ENCODE results near the gene TENT4B. TPM values are rescaled to one million over a fixed set of nuclear protein-coding genes. Genes with fewer than 3 reads are reported as not detected.

Gene TENT4B
- total RNA-seq, 1 donor from 2014 or later, result 6.5 TPM

Other genes starting within 250 kb of the TENT4B start
- 21.8 and 24.5 TPM in 2 replicates for gene CNEP1R1, start 128.1 kb upstream of the TENT4B start, total RNA-seq
- 25.7 and 26.2 TPM in 2 replicates for gene HEATR3, start 87.3 kb upstream of the TENT4B start, total RNA-seq
- gene ADCY7, start 113.2 kb downstream of the TENT4B start, total RNA-seq, result 2.8 and 8.5 TPM in 2 replicates
- gene BRD7, start 215.7 kb downstream of the TENT4B start, total RNA-seq, result 31.9 and 35.9 TPM in 2 replicates